Lower leg skin (tissue), 4 donors: ENCODE results near the gene HOXB8. TPM values are rescaled to one million over a fixed set of nuclear protein-coding genes. Genes with fewer than 3 reads are reported as not detected.

Source experiments
- DNase-seq, 2 donors: peaks; one replicate each; pipeline ENCODE4 v3.0.0-alpha.2; 2019; ENCODE audit warnings: low spot score in 2 of 2
- H3K4me3 ChIP-seq: fragments of 200-600 bp; sonication (generic); 2 replicates; pipeline ENCODE4 v1.5.1; 2017; ENCODE audit warnings: mild to moderate bottlenecking, low read depth; ENCODE audit not compliant: poor library complexity, severe bottlenecking
- CTCF ChIP-seq, 3 donors: fragments of 450-650 bp; IDR thresholded peaks; one replicate each; pipeline ENCODE4 v1.5.1; 2016; ENCODE audit warnings: antibody characterized with exemption in 3 of 3, mild to moderate bottlenecking in 3 of 3, moderate library complexity in 2 of 3
- POLR2A ChIP-seq, 2 donors: fragments of 450-650 bp; IDR thresholded peaks; one replicate each; pipeline ENCODE4 v1.6.1; 2016 to 2017; ENCODE audit warnings: antibody characterized with exemption in 2 of 2, mild to moderate bottlenecking in 1 of 2, moderate library complexity in 1 of 2
- WGBS, 2 donors: methylation state at CpG; one replicate each; pipeline ENCODE4 v1.1.5; 2018; 5-methylcytosine and 5-hydroxymethylcytosine counted together
- intact Hi-C: fragments of 100-400 bp; cut with DNase I; formaldehyde crosslinking; loops from one replicate; pipeline ENCODE4 v1.15.0; 2023; ENCODE audit warnings: low total_unique reads
- total RNA-seq, 4 donors: library from RNA; depleted of rRNA; stranded (reverse); fragments of >200 nt; gene quantifications; one replicate each; pipeline ENCODE4 v1.1.0, GENCODE V29; 2016

The HOXB8 gene
- total RNA-seq, 4 donors from 2014 or later, result 1.4 TPM; not detected in 3

GRCh38 chr17:48588528-48588927 lies 26.6 kb downstream of the HOXB8 start:
- TF ChIP-seq POLR2A (IDR thresholded peaks at IDR 0.05) (no peak), CTCF (IDR thresholded peaks at IDR 0.05) (no peak)
- intact Hi-C loops, result no loop called here
- H3K4me3 ChIP-seq, result no peak overlapping the region
- no peak for DNase-seq
- WGBS, 2 donors, result 68 to 70% methylated on average over 2 of the region's 2 CpGs

- H3K4me3 ChIP-seq, result no peak overlapping the region
- no peak for DNase-seq
- intact Hi-C loops, result no loop called here
- no peak for TF ChIP-seq POLR2A (IDR thresholded peaks at IDR 0.05)
- no peak for TF ChIP-seq CTCF (IDR thresholded peaks at IDR 0.05)
- WGBS, 2 donors, result 67 to 86% methylated on average over 2 of the region's 2 CpGs
Measured at GRCh38 chr17:48588074-48588415, 27.0 kb downstream of the HOXB8 start.

GRCh38 chr17:48587276-48588073 lies 27.6 kb downstream of the HOXB8 start:
- 73 to 76% methylated on average over 5 of the region's 5 CpGs for WGBS, 2 donors
- no peak for DNase-seq
- intact Hi-C loops, result no loop called here
- TF ChIP-seq CTCF (IDR thresholded peaks at IDR 0.05), result no peak
- no peak for TF ChIP-seq POLR2A (IDR thresholded peaks at IDR 0.05)
- H3K4me3 ChIP-seq, result no peak overlapping the region

GRCh38 chr17:48586355-48587258 lies 28.5 kb downstream of the HOXB8 start:
- no peak for TF ChIP-seq POLR2A (IDR thresholded peaks at IDR 0.05)
- no peak for TF ChIP-seq CTCF (IDR thresholded peaks at IDR 0.05)
- WGBS, 2 donors, result 39 to 47% methylated on average over 34 of the region's 34 CpGs
- no peak for DNase-seq
- no peak overlapping the region for H3K4me3 ChIP-seq
- intact Hi-C loops, result no loop called here

GRCh38 chr17:48584223-48584741 lies 30.8 kb downstream of the HOXB8 start:
- no peak for TF ChIP-seq CTCF (IDR thresholded peaks at IDR 0.05)
- TF ChIP-seq POLR2A (IDR thresholded peaks at IDR 0.05), result no peak
- intact Hi-C loops, result no loop called here
- WGBS, 2 donors, result 28 to 29% methylated on average over 2 of the region's 2 CpGs
- DNase-seq, result no peak
- no peak overlapping the region for H3K4me3 ChIP-seq
